HFF-Myc (cell line): ENCODE measurements around the gene MARK3.

ENCODE experiments used
- DNase-seq: peaks from one replicate; pipeline ENCODE4 v3.0.0-alpha.2; 2011; ENCODE audit warnings: low read depth; ENCODE audit errors: extremely low read depth
- H3K4me3 ChIP-seq: replicated peaks from 2 replicates; pipeline ENCODE4 v1.5.1; 2011; ENCODE audit warnings: low read depth, mild to moderate bottlenecking, control low read depth, low read length
- TF ChIP-seq, protein P1 (sequence below): IDR thresholded peaks from 2 replicates; pipeline ENCODE4 v1.5.1; 2012; ENCODE audit warnings: mild to moderate bottlenecking, low read depth, low read length, control low read depth; ENCODE audit errors: missing control alignments

Gene MARK3

DNA sequence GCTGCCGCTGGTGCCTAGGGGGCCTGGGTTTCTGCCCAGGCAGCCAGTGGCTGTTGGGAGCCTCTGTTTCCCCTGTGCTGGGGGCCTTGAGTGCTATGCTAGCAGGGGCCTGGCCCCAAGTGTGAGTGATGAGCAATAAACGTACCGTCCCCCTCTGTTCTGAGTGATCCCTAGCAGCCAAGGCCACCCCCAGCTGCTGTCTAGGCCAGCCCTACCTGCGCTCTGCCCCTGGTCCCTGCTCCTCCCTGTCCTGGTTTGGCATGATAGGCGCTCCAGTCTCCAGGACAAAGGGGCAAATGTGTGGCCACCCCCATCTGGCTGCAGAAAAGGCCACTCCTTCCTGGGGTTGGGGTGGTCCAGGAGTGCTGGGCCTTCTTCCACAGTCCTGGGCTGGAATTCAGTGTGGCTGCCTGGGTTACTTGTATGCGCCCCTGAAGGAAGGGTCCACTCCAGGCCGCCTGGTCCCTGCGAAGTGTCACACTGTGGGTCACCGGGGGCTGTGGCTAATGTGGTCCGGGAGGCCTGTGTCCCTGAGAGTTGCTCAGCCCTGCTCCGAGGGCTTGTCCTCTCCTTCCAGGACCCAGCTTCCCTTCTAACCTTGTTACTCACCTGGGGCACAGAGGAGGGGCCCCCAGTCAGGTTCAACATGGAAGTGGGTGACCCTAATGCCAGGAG lies 150.8 kb downstream of the MARK3 start:
- H3K4me3 ChIP-seq = no peak overlapping the region
- DNase-seq = no peak
- TF ChIP-seq, protein P1, sequence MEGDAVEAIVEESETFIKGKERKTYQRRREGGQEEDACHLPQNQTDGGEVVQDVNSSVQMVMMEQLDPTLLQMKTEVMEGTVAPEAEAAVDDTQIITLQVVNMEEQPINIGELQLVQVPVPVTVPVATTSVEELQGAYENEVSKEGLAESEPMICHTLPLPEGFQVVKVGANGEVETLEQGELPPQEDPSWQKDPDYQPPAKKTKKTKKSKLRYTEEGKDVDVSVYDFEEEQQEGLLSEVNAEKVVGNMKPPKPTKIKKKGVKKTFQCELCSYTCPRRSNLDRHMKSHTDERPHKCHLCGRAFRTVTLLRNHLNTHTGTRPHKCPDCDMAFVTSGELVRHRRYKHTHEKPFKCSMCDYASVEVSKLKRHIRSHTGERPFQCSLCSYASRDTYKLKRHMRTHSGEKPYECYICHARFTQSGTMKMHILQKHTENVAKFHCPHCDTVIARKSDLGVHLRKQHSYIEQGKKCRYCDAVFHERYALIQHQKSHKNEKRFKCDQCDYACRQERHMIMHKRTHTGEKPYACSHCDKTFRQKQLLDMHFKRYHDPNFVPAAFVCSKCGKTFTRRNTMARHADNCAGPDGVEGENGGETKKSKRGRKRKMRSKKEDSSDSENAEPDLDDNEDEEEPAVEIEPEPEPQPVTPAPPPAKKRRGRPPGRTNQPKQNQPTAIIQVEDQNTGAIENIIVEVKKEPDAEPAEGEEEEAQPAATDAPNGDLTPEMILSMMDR = no peak

DNA sequence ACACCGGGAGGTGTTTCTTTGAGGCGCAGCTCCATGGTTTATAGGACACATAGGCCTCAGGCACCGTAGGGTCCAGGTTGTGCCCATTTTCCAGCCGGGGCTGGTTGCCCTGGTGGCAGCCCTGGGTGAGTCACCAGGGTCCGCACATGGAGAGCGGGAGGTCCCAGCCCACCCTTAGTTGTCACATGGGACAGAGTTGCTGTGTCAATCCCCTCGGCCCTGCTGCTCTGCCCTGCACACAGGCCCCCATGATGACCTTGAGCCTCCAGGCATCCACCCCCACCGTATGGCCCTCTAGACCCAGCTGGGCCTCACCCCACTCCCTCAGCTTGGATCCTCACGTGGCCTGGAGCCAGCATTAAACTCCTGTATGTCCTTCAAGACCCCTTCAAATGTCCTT lies 151.5 kb downstream of the MARK3 start:
- TF ChIP-seq, protein P1 = no peak
- DNase-seq = no peak
- H3K4me3 ChIP-seq = no peak overlapping the region

- DNase-seq = no peak
- H3K4me3 ChIP-seq = no peak overlapping the region
- TF ChIP-seq, protein P1 = no peak
Measured at GRCh38 chr14:103537175-103537990, 152.2 kb downstream of the MARK3 start.

DNA sequence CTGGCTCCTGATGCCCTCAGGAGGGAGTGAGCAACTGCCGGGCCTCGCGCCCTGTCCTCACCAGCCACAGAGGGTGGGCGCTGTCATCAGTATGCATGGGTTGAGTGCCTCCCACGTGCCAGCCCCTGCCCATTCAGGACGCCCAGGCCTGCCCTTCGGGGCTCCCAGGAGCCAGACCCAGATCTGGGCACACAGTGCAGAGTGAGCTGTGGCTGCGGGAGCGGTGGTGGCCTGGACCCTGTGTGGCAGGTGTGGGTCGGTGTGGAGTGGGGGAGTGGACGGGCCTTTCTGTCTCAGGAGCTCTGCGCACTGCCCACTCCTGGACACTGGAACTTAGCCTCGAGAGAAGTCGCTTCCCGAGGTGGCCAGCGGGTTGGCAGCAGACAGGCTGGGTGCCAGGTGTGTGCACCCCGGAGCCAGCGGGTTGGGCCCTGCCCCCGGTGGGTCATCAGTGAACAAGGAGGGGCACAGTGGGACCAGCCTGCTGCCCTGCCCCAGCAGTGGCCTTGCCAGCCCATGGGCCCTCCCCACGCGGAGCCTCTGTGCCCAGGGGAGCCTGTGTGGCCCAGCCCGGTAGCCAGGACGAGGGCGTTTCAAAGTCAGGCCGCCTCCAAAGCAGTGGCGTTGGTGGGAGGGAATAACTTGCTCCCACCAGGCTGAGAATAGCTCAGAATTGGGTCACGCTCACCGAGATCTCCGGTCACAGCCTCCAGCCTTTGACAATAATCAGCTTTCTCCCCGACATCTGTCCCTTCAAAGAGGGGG lies 153.3 kb downstream of the MARK3 start:
- TF ChIP-seq, protein P1 = no peak
- no peak for DNase-seq
- H3K4me3 ChIP-seq = no peak overlapping the region

- DNase-seq = no peak
- H3K4me3 ChIP-seq = no peak overlapping the region
- TF ChIP-seq, protein P1 = no peak
Measured at GRCh38 chr14:103539056-103539825, 154.0 kb downstream of the MARK3 start.
